ENCODE measurements around the gene DDN.
A peak's percentile ranks its signal among the peaks of the same experiment; 100 is the strongest.

The DDN gene

DNA sequence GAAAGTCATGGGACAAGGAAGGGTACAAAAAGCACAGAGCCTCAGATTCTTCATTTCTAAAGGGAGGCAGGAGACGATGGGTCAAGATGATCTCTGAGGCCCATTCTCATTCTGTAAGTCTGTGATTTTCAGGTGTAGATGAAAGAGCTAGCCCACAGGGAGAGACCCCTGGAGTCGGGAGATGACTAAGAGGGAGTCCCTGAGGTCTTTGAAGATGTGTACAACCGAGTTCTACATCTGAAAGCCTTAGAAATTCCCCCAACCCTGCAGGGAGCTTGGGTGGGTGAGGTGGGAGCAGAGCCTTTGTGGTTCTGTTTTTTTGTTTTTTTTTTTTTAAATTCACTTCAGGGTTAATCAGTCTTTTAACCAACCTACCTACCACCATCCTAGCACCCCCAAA, 30.7 kb downstream of the DDN start:
- no peak for DNase-seq (ENCODE audit: low read depth in 2 of 3, low spot score in 2 of 3)

DNA sequence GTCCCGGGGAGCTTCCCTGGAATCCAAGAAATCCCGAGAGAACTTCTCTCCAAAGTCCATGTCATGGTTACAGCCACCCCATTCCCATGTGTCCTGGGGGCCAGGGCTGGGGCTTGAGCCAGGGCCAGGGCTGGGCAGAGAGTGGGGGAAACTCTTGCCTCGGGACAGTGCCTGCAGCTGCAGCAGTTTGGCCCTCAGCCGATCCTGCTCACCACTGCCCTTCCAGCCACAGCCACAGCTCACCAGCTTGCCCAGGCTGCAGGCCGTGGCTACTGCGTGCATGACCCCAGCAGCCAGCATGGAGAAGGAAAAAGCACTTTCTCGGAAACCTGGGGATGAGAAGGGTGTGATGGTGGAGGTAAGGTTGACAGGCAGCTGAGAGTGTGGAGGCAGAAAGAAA, 31.2 kb downstream of the DDN start:
- no peak for DNase-seq (ENCODE audit: low read depth in 2 of 3, low spot score in 2 of 3)

DNA sequence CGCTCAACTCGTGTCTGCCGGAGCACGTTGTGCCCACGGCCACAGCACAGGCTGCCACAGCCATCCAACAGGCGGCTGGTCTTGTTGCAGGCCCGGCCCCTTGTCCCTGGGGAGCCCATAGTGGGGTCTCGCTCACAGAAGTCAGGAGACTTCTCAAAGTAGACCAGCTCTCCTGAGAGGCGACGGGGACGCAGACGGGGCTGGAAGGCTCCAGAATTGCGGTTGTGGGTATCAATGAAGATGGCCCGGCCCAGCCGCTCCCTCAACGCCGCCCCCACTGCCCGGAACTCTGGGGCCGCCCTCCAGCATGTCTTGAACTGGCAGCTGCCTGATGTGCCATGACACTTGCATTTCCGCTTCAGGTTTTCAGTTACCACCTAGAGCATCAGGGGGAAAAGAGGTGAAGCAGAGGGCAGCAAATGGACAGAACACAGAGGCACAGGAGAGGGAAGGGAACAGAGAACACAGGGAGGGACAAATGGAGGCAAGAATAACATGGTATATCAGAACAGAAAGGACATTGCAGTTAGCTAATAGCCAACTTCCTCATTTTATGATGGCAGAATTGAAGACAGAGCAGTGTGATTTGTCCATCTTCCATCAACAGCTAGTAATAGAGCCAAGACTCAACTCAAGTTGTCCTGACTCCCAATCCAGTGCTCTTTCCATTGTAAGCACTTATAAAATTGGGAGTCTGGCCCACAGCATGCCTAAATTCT, 32.8 kb downstream of the DDN start:
- DNase-seq (ENCODE audit: low read depth in 2 of 3, low spot score in 2 of 3) = no peak

DNA sequence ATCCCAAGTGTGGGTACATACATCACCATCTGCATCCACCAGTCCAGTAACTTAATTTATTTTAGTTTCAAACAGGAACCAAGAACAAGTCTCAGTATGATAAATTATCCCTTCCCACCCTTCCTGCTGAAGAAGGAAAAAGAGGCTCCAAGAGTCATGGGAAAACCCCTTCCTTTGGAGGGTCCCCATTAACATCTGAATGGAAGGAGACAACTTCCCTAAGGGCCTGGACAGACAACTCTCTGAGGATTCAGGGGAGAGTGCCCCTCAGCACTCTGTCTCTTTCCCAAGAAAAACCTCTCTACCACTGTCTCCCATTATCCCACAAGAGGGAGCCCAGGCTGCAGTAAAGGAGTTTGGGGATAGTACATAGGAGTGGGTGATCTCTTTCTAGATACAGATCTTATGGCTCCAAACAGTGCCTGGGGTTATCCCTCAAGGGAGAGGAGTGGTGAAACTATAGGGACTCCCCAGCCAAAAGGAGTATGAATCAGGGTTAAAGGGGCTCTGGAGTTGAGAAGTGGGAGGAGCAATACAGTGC, 33.8 kb downstream of the DDN start:
- DNase-seq (ENCODE audit: low read depth in 2 of 3, low spot score in 2 of 3) = no peak

DNA sequence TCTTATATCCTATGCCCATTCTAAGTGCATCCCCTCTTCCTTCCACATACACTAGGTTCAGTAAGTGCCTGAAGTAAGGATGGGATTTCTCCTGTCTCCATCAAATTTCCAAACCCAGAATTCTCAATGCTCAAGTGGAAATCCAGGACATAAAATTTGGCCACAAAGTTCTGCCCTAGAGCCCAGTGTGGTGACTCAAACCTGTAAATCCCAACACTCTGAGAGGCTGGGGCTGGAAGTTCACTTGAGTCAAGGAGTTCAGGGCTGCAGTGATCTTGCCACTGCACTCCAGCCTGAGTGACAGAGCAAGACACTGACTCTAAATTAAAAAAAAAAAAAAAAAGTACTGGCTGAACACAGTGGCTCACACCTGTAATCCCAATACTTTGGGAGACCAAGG, 37.4 kb downstream of the DDN start:
- no peak for DNase-seq (ENCODE audit: low read depth in 2 of 3, low spot score in 2 of 3)

DNA sequence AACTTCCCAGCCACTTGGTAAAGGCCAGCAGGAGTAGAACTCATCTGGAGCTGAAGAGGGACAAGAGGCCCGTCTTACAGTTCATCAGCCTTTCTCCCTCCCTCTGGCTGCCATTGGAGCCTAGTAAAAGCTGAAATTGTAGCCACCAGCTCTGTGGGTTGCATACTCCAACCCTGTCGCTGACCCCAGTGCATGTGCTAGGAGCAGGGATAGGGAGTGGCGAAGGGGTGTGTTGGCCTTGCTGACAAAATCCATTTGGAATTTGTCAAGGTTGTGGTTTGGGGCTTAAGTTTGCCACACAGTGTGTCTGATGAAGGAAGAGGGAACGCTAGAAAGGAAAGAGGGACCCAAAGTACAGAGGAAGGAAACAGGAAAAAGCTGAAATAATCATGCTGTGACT, 37.8 kb downstream of the DDN start:
- no peak for DNase-seq (ENCODE audit: low read depth in 2 of 3, low spot score in 2 of 3)

DNA sequence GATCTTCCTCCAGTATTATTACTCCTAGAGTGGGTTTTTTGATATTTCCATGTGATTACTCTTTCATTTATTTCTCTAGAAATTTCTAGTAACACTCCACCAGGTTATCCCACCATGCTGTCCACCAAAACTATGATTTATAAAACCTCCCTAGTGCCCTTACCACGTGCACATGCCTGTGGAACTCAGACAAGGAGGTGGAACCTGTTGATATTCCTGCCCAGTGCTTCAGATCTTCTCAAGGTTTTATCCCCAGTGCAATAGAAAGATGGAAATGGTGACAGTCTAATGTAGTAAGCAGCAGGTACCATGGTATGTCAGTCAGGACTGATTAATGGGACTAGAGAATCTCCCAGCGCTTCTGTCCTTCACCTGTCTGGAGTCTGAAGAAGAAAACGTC, 38.3 kb downstream of the DDN start:
- no peak for DNase-seq (ENCODE audit: low read depth in 2 of 3, low spot score in 2 of 3)

DNA sequence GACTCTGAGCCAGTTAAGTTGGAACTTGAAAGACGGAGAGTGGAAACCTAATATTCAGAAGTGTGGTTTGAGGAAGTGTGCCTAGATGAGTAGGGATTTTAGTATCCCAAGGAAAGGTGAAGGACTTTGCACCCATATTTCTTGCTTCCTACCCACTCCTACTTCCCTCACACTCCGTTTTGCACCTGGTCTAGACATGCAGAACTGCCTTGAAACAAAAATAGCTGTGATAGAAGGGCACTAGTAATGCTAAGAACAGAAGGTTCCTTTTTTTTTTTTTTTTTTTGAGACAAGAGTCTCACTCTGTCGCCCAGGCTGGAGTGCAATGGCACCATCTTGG, 41.2 kb downstream of the DDN start:
- DNase-seq (ENCODE audit: low read depth in 2 of 3, low spot score in 2 of 3) = no peak

DNA sequence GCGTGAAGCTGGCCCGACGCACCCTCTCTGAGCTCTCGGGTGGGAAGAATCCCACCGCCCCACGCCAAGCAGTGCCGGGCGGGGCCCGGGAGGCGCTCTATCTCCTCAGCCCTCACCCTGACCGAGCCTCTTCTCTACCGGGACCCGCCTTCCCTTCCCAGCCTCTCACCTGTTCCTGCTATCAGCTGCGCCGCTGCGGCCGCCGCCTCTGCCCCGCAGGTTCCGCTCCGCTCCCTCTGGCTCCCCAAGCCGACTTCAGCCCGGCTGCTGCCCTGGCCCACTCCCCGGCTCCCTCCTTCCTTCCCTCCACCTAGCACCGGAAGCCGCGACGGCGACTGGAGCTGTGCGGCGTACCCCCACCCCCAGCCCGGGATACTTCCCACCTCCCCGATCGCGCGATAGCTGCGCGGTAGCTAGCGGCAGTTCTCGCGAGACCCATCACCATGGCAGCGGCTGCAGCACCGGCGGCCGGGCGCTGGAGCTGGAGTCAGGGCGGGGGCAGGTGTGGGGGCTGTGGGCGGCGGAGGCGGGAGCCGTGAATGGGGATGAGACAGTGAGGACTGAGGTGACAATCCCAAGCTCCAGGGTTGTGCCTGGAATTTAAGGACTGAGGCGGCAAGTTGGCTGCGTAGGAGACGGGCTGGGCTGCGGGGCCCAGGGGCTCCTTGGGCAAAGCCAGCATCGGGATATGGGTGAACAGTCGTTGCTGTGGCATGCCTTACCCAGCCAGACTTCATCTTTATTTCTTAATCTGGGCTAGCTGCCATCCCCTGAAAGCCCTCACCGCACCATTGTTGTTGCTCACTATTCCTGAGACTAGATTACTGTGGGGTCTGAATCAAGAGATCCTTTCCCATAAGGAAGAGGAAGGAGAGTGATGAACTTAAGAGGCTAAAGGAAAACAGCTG, 41.8 kb downstream of the DDN start, which contains the start of gene ARF3:
Gene ARF3 (minus strand): TSS at position 347 of the 908 bp plus-strand sequence. CDS start 16,392 bp downstream, outside the sequence.
- peak; percentile 75 to 88 (median 76) for DNase-seq (ENCODE audit: low read depth in 2 of 3, low spot score in 2 of 3)

DNA sequence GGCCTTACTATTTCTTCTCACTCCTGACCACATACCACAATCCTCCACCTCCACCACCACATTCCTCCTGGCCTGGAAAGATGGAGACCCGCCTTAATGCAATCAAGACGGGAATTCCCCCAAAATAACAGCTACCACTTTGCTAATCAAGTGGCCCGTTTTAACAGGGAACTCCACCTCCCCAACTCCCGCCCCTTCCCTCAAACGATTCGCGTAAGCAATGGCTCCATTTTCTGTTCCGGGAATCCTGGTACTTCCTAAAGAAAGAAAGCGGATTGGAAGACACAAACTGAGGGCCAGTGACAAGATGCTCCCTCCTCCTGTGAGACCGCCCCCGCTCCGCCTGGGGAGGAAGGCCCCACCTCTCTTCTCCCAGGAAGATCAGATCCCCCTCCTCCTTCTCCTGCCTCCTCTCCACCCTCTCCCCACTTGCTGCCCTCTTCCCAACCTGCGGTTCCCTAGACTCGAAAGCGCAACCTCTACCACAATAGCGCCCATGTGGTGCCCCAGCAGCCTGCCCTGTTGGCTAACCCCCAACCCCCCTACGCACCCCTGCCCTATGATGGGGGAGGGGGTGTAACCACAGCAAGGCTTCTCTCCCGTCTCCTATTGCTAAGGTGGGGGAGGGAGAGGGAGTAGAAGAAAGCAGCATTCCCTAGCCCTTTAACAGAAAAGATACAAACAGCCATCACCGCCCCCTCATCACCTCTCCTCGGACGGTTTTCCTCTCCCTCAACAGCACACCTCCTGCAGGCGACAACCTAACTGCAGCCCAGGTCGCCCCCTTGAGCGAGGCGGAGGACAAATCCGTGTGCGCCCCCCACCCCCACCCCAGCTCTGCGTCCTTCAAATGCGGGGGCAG, 42.7 kb downstream of the DDN start:
- no peak for DNase-seq (ENCODE audit: low read depth in 2 of 3, low spot score in 2 of 3)

DNA sequence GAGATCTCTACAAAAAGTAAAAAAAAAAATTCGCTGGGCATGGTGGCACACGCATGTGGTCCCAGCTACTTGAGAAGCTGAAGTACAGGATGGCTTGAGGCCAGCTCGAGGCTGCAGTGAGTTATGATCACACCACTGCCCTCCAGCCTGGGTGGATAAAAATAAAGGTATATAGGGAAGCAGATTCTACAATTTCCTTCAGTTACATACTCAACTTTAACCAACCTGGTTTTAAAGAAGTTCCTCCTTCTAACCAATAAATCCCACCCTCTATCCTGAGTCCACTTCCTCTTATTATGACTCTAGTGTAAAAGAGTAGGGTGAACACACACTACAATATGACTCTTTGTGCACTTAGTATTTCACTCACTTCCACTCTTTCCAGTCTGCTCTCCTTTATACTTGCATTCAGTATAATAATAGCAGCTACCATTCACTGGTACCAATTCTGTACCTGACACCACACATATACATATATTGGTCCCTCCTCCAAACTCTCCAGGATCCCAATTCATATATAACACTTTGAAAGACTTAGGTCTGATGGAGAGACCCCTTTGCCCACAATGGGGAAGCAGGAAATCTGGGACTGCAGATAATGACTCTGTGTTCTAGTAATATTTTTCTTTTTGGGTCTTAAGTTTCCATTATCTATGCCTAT, 44.2 kb downstream of the DDN start:
- DNase-seq (ENCODE audit: low read depth in 2 of 3, low spot score in 2 of 3) = no peak

DNA sequence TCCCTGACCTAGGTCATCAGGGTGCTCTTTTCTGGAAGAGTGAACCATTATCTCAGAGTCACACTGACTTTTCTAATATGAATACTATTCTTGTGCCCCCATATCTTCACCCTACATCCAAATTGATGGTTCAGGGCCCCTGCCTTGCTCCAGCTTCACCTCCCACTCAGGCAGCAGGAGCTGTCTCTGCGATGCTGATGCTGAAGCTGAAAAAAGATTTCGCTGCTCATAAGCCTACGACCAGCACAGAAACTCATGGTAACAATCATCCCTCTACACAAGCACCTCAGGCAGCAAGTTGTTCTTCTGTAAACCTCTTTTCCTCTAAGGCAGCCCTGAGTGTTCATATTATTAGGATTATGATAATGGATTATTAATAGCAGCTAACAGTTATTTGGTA, 45.1 kb downstream of the DDN start:
- no peak for DNase-seq (ENCODE audit: low read depth in 2 of 3, low spot score in 2 of 3)

DNA sequence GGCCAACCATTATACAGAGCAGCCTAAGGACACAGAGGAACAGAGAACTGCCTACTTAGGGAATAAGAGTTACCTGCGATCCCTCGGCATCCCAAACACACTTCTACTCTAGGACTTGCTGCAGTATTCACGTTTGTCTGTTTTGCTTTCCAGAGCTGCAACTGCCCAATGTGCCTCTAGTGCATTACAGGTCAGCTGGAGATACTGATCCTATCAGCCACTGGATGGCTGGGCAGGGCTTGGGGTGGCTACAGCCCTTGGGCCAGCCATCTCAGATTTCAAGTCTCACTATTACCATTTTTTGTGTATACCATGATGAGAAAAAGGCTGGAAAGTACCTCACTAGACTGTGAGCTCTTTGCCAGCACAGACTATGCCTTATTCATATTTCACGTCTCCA, 46.5 kb downstream of the DDN start:
- DNase-seq (ENCODE audit: low read depth in 2 of 3, low spot score in 2 of 3) = no peak

DNA sequence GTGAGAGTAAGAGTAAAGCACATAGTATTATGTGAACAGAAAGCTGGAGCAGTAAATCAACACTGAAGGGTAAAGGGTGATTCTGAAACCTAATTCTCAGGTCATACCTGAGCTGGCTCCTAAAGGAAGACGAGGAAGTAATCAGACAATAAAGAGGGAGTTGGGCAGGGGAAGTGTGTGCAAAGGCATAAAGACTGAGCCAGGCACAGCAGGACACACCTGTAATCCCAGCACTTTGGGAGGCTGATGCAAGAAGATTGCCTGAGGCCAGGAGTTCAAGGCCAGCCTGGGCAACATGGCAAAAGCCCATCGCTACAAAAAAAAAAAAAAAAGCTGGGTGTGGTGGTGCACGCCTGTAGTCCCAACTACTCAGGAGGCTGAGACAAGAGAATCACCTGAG, 51.4 kb downstream of the DDN start:
- no peak for DNase-seq (ENCODE audit: low read depth in 2 of 3, low spot score in 2 of 3)

DNA sequence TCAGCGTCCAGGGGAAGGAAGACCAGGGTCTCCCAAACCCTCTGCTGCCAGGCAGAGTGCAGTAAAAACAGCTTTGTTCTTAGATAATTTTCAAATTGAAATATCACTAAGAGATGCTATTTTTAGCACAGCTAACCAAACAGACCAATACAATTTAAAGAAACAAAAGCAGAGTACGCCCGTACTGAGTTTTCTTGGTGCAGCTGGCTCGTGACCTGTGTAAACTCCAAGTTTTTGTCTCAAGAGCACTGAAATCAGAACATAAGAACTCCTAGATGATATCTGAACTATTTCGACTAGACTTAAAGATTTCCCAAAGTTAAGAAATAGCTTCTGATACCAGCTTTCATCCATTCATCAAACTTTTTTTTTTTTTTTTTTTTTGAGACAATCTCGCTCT, 52.2 kb downstream of the DDN start:
- DNase-seq (ENCODE audit: low read depth in 2 of 3, low spot score in 2 of 3) = no peak

DNA sequence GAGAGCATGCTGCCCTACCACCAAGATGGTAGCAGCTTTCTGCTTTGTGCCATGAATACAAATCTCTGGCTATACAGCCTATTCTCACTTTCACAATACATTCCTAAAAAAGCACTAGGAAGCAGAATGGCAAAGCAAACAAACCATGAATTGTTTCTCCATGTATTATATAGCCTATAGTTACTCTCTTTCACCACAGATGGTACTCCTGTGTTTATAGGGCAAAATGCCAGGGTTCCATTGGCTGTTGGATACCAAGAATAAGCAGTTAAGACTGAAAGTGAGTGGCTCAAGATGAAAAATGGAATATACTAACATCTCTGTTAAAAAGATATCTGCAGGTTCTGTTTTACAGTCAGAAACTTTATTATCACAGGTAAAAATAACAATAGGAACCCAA, 53.0 kb downstream of the DDN start:
- DNase-seq (ENCODE audit: low read depth in 2 of 3, low spot score in 2 of 3) = no peak
